K562 (cell line): ENCODE results near the gene TAS1R3. TPM values are rescaled to one million over a fixed set of nuclear protein-coding genes. Genes with fewer than 3 reads are reported as not detected.

Source experiments
- ATAC-seq: fragments of 200-7000 bp; cut with Tn5 transposase; 3 replicates; pipeline ENCODE4 v1.9.1; 2020; ENCODE audit warnings: moderate library complexity
- BruUV-seq: library from RNA; stranded (reverse); fragments of 400-500 nt; replicated peaks from 2 replicates; lab custom pipeline; 2021; lab: Mats Ljungman, UMichigan
- CTCF ChIA-PET: fragments of 300-600 bp; formaldehyde crosslinking; extraction: SDS; loops from one replicate; lab custom pipeline; 2021; ENCODE audit warnings: low intra/inter-chr PET ratio; lab: Yijun Ruan, JAX
- POLR2A ChIA-PET: fragments of 300-600, 350-650 bp; sonication (Branson Sonifier 250); formaldehyde crosslinking; extraction: SDS; loops from one replicate; lab custom pipeline; 2021; ENCODE audit warnings: antibody characterized with exemption, inconsistent platforms; lab: Yijun Ruan, JAX
- DNase-seq, 4 experiments: peaks; one replicate each; pipeline versions ENCODE4 v3.0.0 to v3.0.0-alpha.2; 2011 to 2018; ENCODE audit warnings: low spot score in 3 of 4, mixed read lengths in 3 of 4; ENCODE audit errors: extremely low read depth in 1 of 4
- FAIRE-seq: peaks from 2 replicates; lab custom pipeline; 2011; peaks lifted over from hg19 to GRCh38; lab: Jason Lieb, UNC
- H2AFZ ChIP-seq: 2 replicates; pipeline ENCODE4 v1.6.0; 2011; ENCODE audit warnings: low read depth, low read length, control low read depth, inconsistent platforms
- H3K27ac ChIP-seq: fragments of 200-600 bp; 3 replicates; pipeline ENCODE4 v1.8.0; 2011; ENCODE audit warnings: low read depth, mild to moderate bottlenecking, control low read depth, inconsistent platforms, low read length, moderate library complexity, mixed read lengths; ENCODE audit errors: extremely low read depth
- H3K27me3 ChIP-seq, 2 experiments: fragments of 300-600 bp in 1 of 2; 2 replicates in 1 of 2; 3 replicates in 1 of 2; pipeline versions ENCODE4 v1.6.0 to v1.8.0; 2011; ENCODE audit warnings: inconsistent platforms in 2 of 2, low read length in 2 of 2, mild to moderate bottlenecking in 1 of 2, mixed read lengths in 1 of 2, moderate library complexity in 1 of 2; ENCODE audit not compliant: control insufficient read depth in 2 of 2, insufficient read depth in 2 of 2
- H3K36me3 ChIP-seq: fragments of 300-600 bp; 3 replicates; pipeline ENCODE4 v1.8.0; 2011; ENCODE audit warnings: mild to moderate bottlenecking, low read length, inconsistent platforms; ENCODE audit not compliant: control insufficient read depth, insufficient read depth
- H3K4me1 ChIP-seq, 2 experiments: fragments of 200-600 bp in 1 of 2; replicated peaks in 1 of 2; 2 replicates in 1 of 2; 3 replicates in 1 of 2; pipeline versions ENCODE4 v1.5.1 to v1.8.0; 2011; ENCODE audit warnings: inconsistent platforms in 2 of 2, low read length in 2 of 2, mild to moderate bottlenecking in 1 of 2, mixed read lengths in 1 of 2, moderate library complexity in 1 of 2; ENCODE audit not compliant: control insufficient read depth in 2 of 2, insufficient read depth in 2 of 2
- H3K4me2 ChIP-seq: 2 replicates; pipeline ENCODE4 v1.6.1; 2011; ENCODE audit warnings: low read length, control low read depth, inconsistent platforms, mixed read lengths; ENCODE audit not compliant: insufficient read depth
- H3K4me3 ChIP-seq: fragments of 200-600 bp; sonication (generic), shearing (Covaris generic); 2 replicates; pipeline ENCODE4 v1.5.1; 2016; ENCODE audit warnings: control low read depth, inconsistent platforms
- H3K79me2 ChIP-seq: fragments of 200-600 bp; 3 replicates; pipeline ENCODE4 v1.8.0; 2011; ENCODE audit warnings: low read length, inconsistent platforms; ENCODE audit not compliant: control insufficient read depth, insufficient read depth
- H3K9ac ChIP-seq, 2 experiments: 2 replicates each; pipeline versions ENCODE4 v1.6.0 to v1.6.1; 2011; ENCODE audit warnings: low read depth in 2 of 2, low read length in 2 of 2, control low read depth in 1 of 2, inconsistent platforms in 1 of 2, mild to moderate bottlenecking in 1 of 2, mixed read lengths in 1 of 2; ENCODE audit not compliant: insufficient read depth in 1 of 2
- H3K9me1 ChIP-seq: one replicate; pipeline ENCODE4 v1.6.0; 2011; ENCODE audit warnings: inconsistent platforms, mild to moderate bottlenecking, low read length, moderate library complexity; ENCODE audit not compliant: control insufficient read depth, insufficient read depth
- H3K9me3 ChIP-seq: replicated peaks from 2 replicates; pipeline ENCODE4 v1.5.1; 2011; ENCODE audit warnings: low read depth, low read length, inconsistent platforms; ENCODE audit not compliant: control insufficient read depth, insufficient read depth
- H4K20me1 ChIP-seq: replicated peaks from 2 replicates; pipeline ENCODE4 v1.6.1; 2011; ENCODE audit warnings: low read length, inconsistent platforms, mixed read lengths; ENCODE audit not compliant: control insufficient read depth, insufficient read depth
- ETV1 ChIP-seq: fragments of 450-650 bp; conservative IDR thresholded peaks from 2 replicates; pipeline ENCODE4 v1.6.1; 2016; ENCODE audit warnings: missing genetic modification characterization, control low read depth, low read depth, missing compliant biosample characterization
- HDAC1 ChIP-seq, 2 experiments: fragments of 450-650 bp; IDR thresholded peaks; 2 replicates each; pipeline ENCODE4 v1.6.1; 2016 to 2017; ENCODE audit warnings: inconsistent platforms in 1 of 2, mild to moderate bottlenecking in 1 of 2, moderate library complexity in 1 of 2
- MEF2D ChIP-seq: conservative IDR thresholded peaks from 2 replicates; pipeline ENCODE4 v1.6.1; 2016; ENCODE audit warnings: low read depth, missing genetic modification characterization, missing compliant biosample characterization
- NRF1 ChIP-seq, 2 experiments: fragments of 450-650 bp; IDR thresholded peaks in 1 of 2; conservative IDR thresholded peaks in 1 of 2; 2 replicates each; pipeline ENCODE4 v1.6.1; 2014; ENCODE audit warnings: mild to moderate bottlenecking in 2 of 2
- PHTF2 ChIP-seq: fragments of 250-450 bp; sonication (Bioruptor Pico); IDR thresholded peaks from 2 replicates; pipeline ENCODE4 v1.5.0; 2021; ENCODE audit warnings: mild to moderate bottlenecking
- SNRNP70 ChIP-seq: fragments of 200-400 bp; formaldehyde crosslinking; optimal IDR thresholded peaks from 2 replicates; pipeline ENCODE3; 2017; ENCODE audit warnings: low read depth, low read length
- THRA ChIP-seq: fragments of 450-650 bp; IDR thresholded peaks from 2 replicates; pipeline ENCODE4 v1.6.1; 2017; ENCODE audit warnings: mild to moderate bottlenecking, moderate library complexity
- ZNF143 ChIP-seq: sonication (generic); formaldehyde crosslinking; IDR thresholded peaks from 2 replicates; pipeline ENCODE4 v1.9.0; 2022; ENCODE audit warnings: mild to moderate bottlenecking, missing genetic modification reagents
- WGBS: fragments of 100-300 bp; shearing (Covaris generic); methylation state at CpG from one replicate; pipeline ENCODE4 v1.1.6; 2016; ENCODE audit warnings: low coverage, mixed read lengths; ENCODE audit not compliant: insufficient coverage; ENCODE audit errors: missing lambda C conversion rate; 5-methylcytosine and 5-hydroxymethylcytosine counted together
- in situ Hi-C: fragments of 300-500 bp; cut with MboI; formaldehyde crosslinking; loops from 4 replicates; pipeline ENCODE4 v1.15.0; 2018; ENCODE audit warnings: inconsistent platforms, mixed read lengths
- intact Hi-C: fragments of 100-400 bp; cut with micrococcal nuclease; formaldehyde crosslinking; loops from 2 replicates; pipeline ENCODE4 v1.14.2; 2022
- polyA plus RNA-seq, 8 experiments: library from polyadenylated mRNA; depleted of rRNA in 4 of 8; stranded (reverse) in 5 of 8; unstranded in 3 of 8; fragments of >200 nt; fragmentation: Nextera tagmentation in 2 of 8; fragmentation: Illumina TruSeq in 1 of 8; extraction: Ambion mirVana in 2 of 8; extraction: Trizol in 1 of 8; gene quantifications; 2 replicates each; pipeline versions ENCODE4 v1.2.1 to v1.2.3, GENCODE V29; 2011 to 2014; ENCODE audit warnings: inconsistent platforms in 1 of 8, missing spikeins in 1 of 8
- total RNA-seq, 7 experiments: library from RNA; depleted of rRNA in 6 of 7; stranded (reverse); fragments of >200 nt in 6 of 7; fragmentation: Illumina TruSeq in 2 of 7; extraction: Trizol in 2 of 7; gene quantifications; 2 replicates each; pipeline versions ENCODE4 v1.2.1 to v1.2.3, GENCODE V29; 2011 to 2021; ENCODE audit warnings: low replicate concordance in 1 of 7

Gene TAS1R3
- total and polyA plus RNA-seq, 9 of the 15 experiments (the other 6 are each of a cell fraction or from before 2014, with no cell fraction given), result 0.07 to 0.13 TPM; not detected in 7

GRCh38 chr1:1376551-1377226, 45.6 kb downstream of the TAS1R3 start:
- peak overlapping the region; percentile 97; the same call in 2 of the 3 replicates for H3K27ac ChIP-seq
- 61% methylated on average over 10 of the region's 10 CpGs for WGBS
- DNase-seq (no peak), ATAC-seq (no peak), FAIRE-seq (no peak)
- peak overlapping the region; percentile 66 for H2AFZ ChIP-seq
- ChIA-PET CTCF (no interaction called here), POLR2A (interaction anchor here (0.6 to 4.2 kb wide), 13 partner anchors 10 to 128 kb away, joined by 3 to 54 read pairs (median 5); partner anchors contain the start of genes CCNL2, MRPL20 and MXRA8)
- no TSS peak for BruUV-seq
- H3K9me1 ChIP-seq, result peaks cover 1% of the 10 kb centered on the region
- H3K9ac ChIP-seq, result peak overlapping the region; percentile 99
- H3K79me2 ChIP-seq, result peaks cover 29% of the 10 kb centered on the region
- no peaks in the 10 kb centered on the region for H3K27me3 ChIP-seq
- H3K36me3 ChIP-seq, result peaks cover 23% of the 10 kb centered on the region; the same call in 2 of the 3 replicates
- H3K9me3 ChIP-seq, result no peaks in the 10 kb centered on the region; the same call in 1 of the 2 replicates
- TF ChIP-seq ETV1 (tag) (0 out of 2 replicates have a peak, but pooled peaks have one; percentile 0), NRF1 (conservative IDR thresholded peaks at IDR 0.05 in 1 of 2, IDR thresholded peaks at IDR 0.05 in 1 of 2) (0 out of 4 replicates have a peak, but pooled peaks of 1 of the 2 experiments have one; percentile 1), PHTF2 (CRISPR knock-in tag) (no peak), ZNF143 (peak; percentile 48; the same call in 1 of the 2 replicates), HDAC1 (IDR thresholded peaks at IDR 0.05) (no peak), SNRNP70 (no peak), MEF2D (0 out of 2 replicates have a peak, but pooled peaks have one; percentile 14), THRA (no peak)
- peaks cover 3% of the 10 kb centered on the region; the same call in 1 of the 2 replicates for H4K20me1 ChIP-seq
- in situ Hi-C loops (no loop called here), intact Hi-C loops (loop anchor here (5.0 to 10.0 kb wide), 3 partner anchors 54 to 128 kb away; partner anchors contain the start of genes ACAP3, CPTP, INTS11 and PUSL1)
- peaks cover 11 to 58% of the 10 kb centered on the region in 2 experiments; a peak in 4 of 5 replicates for H3K4me1 ChIP-seq
- peak overlapping the region; percentile 89 for H3K4me2 ChIP-seq
- peak overlapping the region; percentile 100 for H3K4me3 ChIP-seq
